Activated CD8-positive, alpha-beta T cell treated with anti-CD3 and anti-CD28 coated beads for 36 hours (primary cell): Measurements from ENCODE around the gene C11orf16. TPM values are rescaled to one million over a fixed set of nuclear protein-coding genes. Genes with fewer than 3 reads are reported as not detected.
A peak's percentile ranks its signal among the peaks of the same experiment; 100 is the strongest.

Source experiments
- ATAC-seq: fragments of 200-7000 bp; cut with Tn5 transposase; one replicate; pipeline ENCODE4 v1.10.0; 2021; ENCODE audit warnings: mild to moderate bottlenecking, moderate library complexity
- CTCF ChIA-PET: fragments of 350-600 bp; sonication (Branson Sonifier 250); formaldehyde crosslinking; loops from one replicate; lab custom pipeline; 2021; ENCODE audit warnings: antibody characterized with exemption; lab: Charles Lee
- POLR2A ChIA-PET: fragments of 350-600 bp; sonication (Branson Sonifier 250); formaldehyde crosslinking; loops from one replicate; lab custom pipeline; 2021; ENCODE audit warnings: antibody characterized with exemption; lab: Charles Lee
- DNase-seq: peaks from one replicate; pipeline ENCODE4 v3.0.0-alpha.2; 2020
- H3K27ac Mint-ChIP-seq: one replicate; pipeline ENCODE4 v1.8.0; 2021; ENCODE audit warnings: mild to moderate bottlenecking, mixed read lengths
- H3K27me3 Mint-ChIP-seq: one replicate; pipeline ENCODE4 v1.8.0; 2021; ENCODE audit warnings: mixed read lengths
- H3K36me3 Mint-ChIP-seq: one replicate; pipeline ENCODE4 v1.8.0; 2021; ENCODE audit warnings: low read depth, mixed read lengths
- H3K4me1 Mint-ChIP-seq: one replicate; pipeline ENCODE4 v1.8.0; 2021; ENCODE audit warnings: low read depth, mixed read lengths
- H3K4me3 Mint-ChIP-seq: one replicate; pipeline ENCODE4 v1.8.0; 2021; ENCODE audit warnings: mild to moderate bottlenecking, moderate library complexity, mixed read lengths
- H3K9me3 Mint-ChIP-seq: one replicate; pipeline ENCODE4 v1.8.0; 2021; ENCODE audit warnings: mixed read lengths
- CTCF ChIP-seq: fragments of 200-600 bp; IDR thresholded peaks from one replicate; pipeline ENCODE4 v1.8.0; 2022; ENCODE audit warnings: antibody characterized with exemption, mild to moderate bottlenecking
- intact Hi-C: fragments of 100-400 bp; cut with micrococcal nuclease; formaldehyde crosslinking; loops from one replicate; pipeline ENCODE4 v1.10.0; 2022
- total RNA-seq, 2 experiments: library from RNA; stranded (reverse); gene quantifications; one replicate each; pipeline ENCODE4 v1.2.3, GENCODE V29; 2021

Gene C11orf16
- total RNA-seq, 2 experiments from 2014 or later: not detected

- H3K27ac Mint-ChIP-seq: no peak overlapping the region
- ATAC-seq (no peak), DNase-seq (no peak)
- ChIA-PET CTCF (interaction anchor here (1.1 kb wide), 1 partner anchor 11 kb away, joined by 5 read pairs; no protein-coding TSS in a partner anchor), POLR2A (no interaction called here)
- H3K4me1 Mint-ChIP-seq: no peaks in the 10 kb centered on the region
- TF ChIP-seq CTCF: no peak
- no peaks in the 10 kb centered on the region for H3K9me3 Mint-ChIP-seq
- no peaks in the 10 kb centered on the region for H3K27me3 Mint-ChIP-seq
- peaks cover 12% of the 10 kb centered on the region for H3K36me3 Mint-ChIP-seq
- H3K4me3 Mint-ChIP-seq: no peak overlapping the region
- intact Hi-C loops: no loop called here
Measured at GRCh38 chr11:8925711-8926110, 7.0 kb downstream of the C11orf16 start.

GRCh38 chr11:8922691-8923090, 10.1 kb downstream of the C11orf16 start:
- no peaks in the 10 kb centered on the region for H3K9me3 Mint-ChIP-seq
- POLR2A ChIA-PET: no interaction called here
- no peak overlapping the region for H3K27ac Mint-ChIP-seq

GRCh38 chr11:8917157-8917825, 15.5 kb downstream of the C11orf16 start:
- CTCF ChIA-PET: interaction anchor here (1.1 to 1.7 kb wide), 2 partner anchors 43 to 221 kb away, joined by 4 to 5 read pairs; no protein-coding TSS in a partner anchor
- Mint-ChIP-seq H3K4me3 (no peak overlapping the region), H3K9me3 (no peaks in the 10 kb centered on the region), H3K27ac (no peak overlapping the region), H3K36me3 (peaks cover 25% of the 10 kb centered on the region), H3K27me3 (no peaks in the 10 kb centered on the region), H3K4me1 (peaks cover 22% of the 10 kb centered on the region)
- ATAC-seq (no peak), DNase-seq (no peak)
- POLR2A ChIA-PET: no interaction called here
- TF ChIP-seq CTCF: no peak
- intact Hi-C loops: loop anchor here (10.0 kb wide), 1 partner anchor 218 kb away; no protein-coding TSS in a partner anchor

More at GRCh38 chr11:8922691-8923090, 10.1 kb downstream of the C11orf16 start:
- no peaks in the 10 kb centered on the region for H3K27me3 Mint-ChIP-seq
- no peak for ATAC-seq
- intact Hi-C loops: no loop called here
- CTCF ChIA-PET: interaction anchor here (0.6 to 0.7 kb wide), 5 partner anchors 9 to 1484 kb away, joined by 3 to 4 read pairs (median 3); no protein-coding TSS in a partner anchor
- H3K4me3 Mint-ChIP-seq: no peak overlapping the region
- no peak for DNase-seq
- TF ChIP-seq CTCF: no peak
- H3K4me1 Mint-ChIP-seq: no peaks in the 10 kb centered on the region
- H3K36me3 Mint-ChIP-seq: peaks cover 12% of the 10 kb centered on the region

- H3K36me3 Mint-ChIP-seq: peaks cover 23% of the 10 kb centered on the region
- ChIA-PET POLR2A (no interaction called here), CTCF (interaction anchor here (0.8 to 5.1 kb wide), 20 partner anchors 10 to 592 kb away, joined by 3 to 49 read pairs (median 4); partner anchors contain the start of genes ASCL3 and TMEM9B)
- no peak for DNase-seq
- peak overlapping the region; percentile 59 for H3K4me3 Mint-ChIP-seq
- no peaks in the 10 kb centered on the region for H3K27me3 Mint-ChIP-seq
- peak overlapping the region; percentile 82 for H3K27ac Mint-ChIP-seq
- H3K4me1 Mint-ChIP-seq: peaks cover 32% of the 10 kb centered on the region
- TF ChIP-seq CTCF: no peak
- ATAC-seq: no peak
- no peaks in the 10 kb centered on the region for H3K9me3 Mint-ChIP-seq
- intact Hi-C loops: loop anchor here (5.0 to 10.0 kb wide), 2 partner anchors 48 to 220 kb away; partner anchors contain the start of gene TMEM9B
Measured at GRCh38 chr11:8914661-8915018, 18.1 kb downstream of the C11orf16 start.
